ENCODE data around the gene GPR146. TPM values are rescaled to one million over a fixed set of nuclear protein-coding genes. Genes with fewer than 3 reads are reported as not detected.
A peak's percentile ranks its signal among the peaks of the same experiment; 100 is the strongest.

GPR146 gene
- total and polyA plus RNA-seq, 2 experiments from 2014 or later, result 2.6 to 5.2 TPM

- Histone ChIP-seq H3K4me3 (no peak overlapping the region), H3K4me1 (ENCODE audit: insufficient read depth) (peaks cover 31% of the 10 kb centered on the region), H3K27me3 (no peaks in the 10 kb centered on the region), H3K27ac (peak overlapping the region; percentile 74), H3K9me3 (ENCODE audit: low read depth) (no peaks in the 10 kb centered on the region), H3K9me2 (replicated peaks; ENCODE audit: insufficient read depth) (no peaks in the 10 kb centered on the region), H3K4me2 (peak overlapping the region; percentile 48), H2AFZ (no peak overlapping the region), H4K20me1 (ENCODE audit: insufficient read depth, poor library complexity, severe bottlenecking) (no peaks in the 10 kb centered on the region), H3K36me3 (replicated peaks; ENCODE audit: insufficient read depth, low read depth) (no peaks in the 10 kb centered on the region), H3K79me2 (peaks cover 5% of the 10 kb centered on the region)
- DNase-seq (ENCODE audit: low spot score), result peak; percentile 72
- no peak for TF ChIP-seq EZH2phosphoT487 (IDR thresholded peaks at IDR 0.05; ENCODE audit: low read depth, severe bottlenecking, unreplicated experiment)
- TF ChIP-seq EZH2 (IDR thresholded peaks at IDR 0.05; ENCODE audit: borderline replicate concordance), result no peak
- TF ChIP-seq, protein P1, sequence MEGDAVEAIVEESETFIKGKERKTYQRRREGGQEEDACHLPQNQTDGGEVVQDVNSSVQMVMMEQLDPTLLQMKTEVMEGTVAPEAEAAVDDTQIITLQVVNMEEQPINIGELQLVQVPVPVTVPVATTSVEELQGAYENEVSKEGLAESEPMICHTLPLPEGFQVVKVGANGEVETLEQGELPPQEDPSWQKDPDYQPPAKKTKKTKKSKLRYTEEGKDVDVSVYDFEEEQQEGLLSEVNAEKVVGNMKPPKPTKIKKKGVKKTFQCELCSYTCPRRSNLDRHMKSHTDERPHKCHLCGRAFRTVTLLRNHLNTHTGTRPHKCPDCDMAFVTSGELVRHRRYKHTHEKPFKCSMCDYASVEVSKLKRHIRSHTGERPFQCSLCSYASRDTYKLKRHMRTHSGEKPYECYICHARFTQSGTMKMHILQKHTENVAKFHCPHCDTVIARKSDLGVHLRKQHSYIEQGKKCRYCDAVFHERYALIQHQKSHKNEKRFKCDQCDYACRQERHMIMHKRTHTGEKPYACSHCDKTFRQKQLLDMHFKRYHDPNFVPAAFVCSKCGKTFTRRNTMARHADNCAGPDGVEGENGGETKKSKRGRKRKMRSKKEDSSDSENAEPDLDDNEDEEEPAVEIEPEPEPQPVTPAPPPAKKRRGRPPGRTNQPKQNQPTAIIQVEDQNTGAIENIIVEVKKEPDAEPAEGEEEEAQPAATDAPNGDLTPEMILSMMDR (IDR thresholded peaks at IDR 0.05; ENCODE audit: poor library complexity), result no peak
- WGBS (ENCODE audit: low lambda C conversion rate, missing lambda C conversion rate), result 81% methylated on average over 40 of the region's 40 CpGs
Measured at GRCh38 chr7:1092806-1093501, 48.6 kb downstream of the GPR146 start.

GRCh38 chr7:1093502-1093843 lies 49.1 kb downstream of the GPR146 start:
- Histone ChIP-seq H3K27ac (peak overlapping the region; percentile 50), H3K27me3 (no peaks in the 10 kb centered on the region), H3K4me3 (no peak overlapping the region), H3K4me2 (peak overlapping the region; percentile 48), H3K79me2 (peaks cover 5% of the 10 kb centered on the region), H3K9me2 (replicated peaks; ENCODE audit: insufficient read depth) (no peaks in the 10 kb centered on the region), H2AFZ (no peak overlapping the region), H3K4me1 (ENCODE audit: insufficient read depth) (peaks cover 26% of the 10 kb centered on the region), H4K20me1 (ENCODE audit: insufficient read depth, poor library complexity, severe bottlenecking) (no peaks in the 10 kb centered on the region), H3K36me3 (replicated peaks; ENCODE audit: insufficient read depth, low read depth) (no peaks in the 10 kb centered on the region), H3K9me3 (ENCODE audit: low read depth) (no peaks in the 10 kb centered on the region)
- DNase-seq (ENCODE audit: low spot score), result no peak
- WGBS (ENCODE audit: low lambda C conversion rate, missing lambda C conversion rate), result 73% methylated on average over 14 of the region's 14 CpGs
- TF ChIP-seq EZH2phosphoT487 (IDR thresholded peaks at IDR 0.05; ENCODE audit: low read depth, severe bottlenecking, unreplicated experiment) (no peak), EZH2 (IDR thresholded peaks at IDR 0.05; ENCODE audit: borderline replicate concordance) (no peak)
- TF ChIP-seq, protein P1 (IDR thresholded peaks at IDR 0.05; ENCODE audit: poor library complexity), result no peak

- Histone ChIP-seq H3K27me3 (no peaks in the 10 kb centered on the region), H3K4me1 (ENCODE audit: insufficient read depth) (peaks cover 21% of the 10 kb centered on the region), H3K9me3 (ENCODE audit: low read depth) (no peaks in the 10 kb centered on the region), H3K79me2 (peaks cover 5% of the 10 kb centered on the region), H2AFZ (no peak overlapping the region), H3K27ac (no peak overlapping the region), H3K36me3 (replicated peaks; ENCODE audit: insufficient read depth, low read depth) (no peaks in the 10 kb centered on the region), H3K4me3 (no peak overlapping the region), H3K4me2 (no peak overlapping the region), H4K20me1 (ENCODE audit: insufficient read depth, poor library complexity, severe bottlenecking) (no peaks in the 10 kb centered on the region), H3K9me2 (replicated peaks; ENCODE audit: insufficient read depth) (no peaks in the 10 kb centered on the region)
- DNase-seq (ENCODE audit: low spot score), result no peak
- TF ChIP-seq EZH2 (IDR thresholded peaks at IDR 0.05; ENCODE audit: borderline replicate concordance), result no peak
- TF ChIP-seq EZH2phosphoT487 (IDR thresholded peaks at IDR 0.05; ENCODE audit: low read depth, severe bottlenecking, unreplicated experiment), result no peak
- TF ChIP-seq, protein P1 (IDR thresholded peaks at IDR 0.05; ENCODE audit: poor library complexity), result no peak
- 91% methylated on average over 20 of the region's 20 CpGs for WGBS (ENCODE audit: low lambda C conversion rate, missing lambda C conversion rate)
Measured at GRCh38 chr7:1093916-1094508, 49.7 kb downstream of the GPR146 start.
